HepG2 (cell line): ENCODE measurements around the gene CMIP. TPM values are rescaled to one million over a fixed set of nuclear protein-coding genes. Genes with fewer than 3 reads are reported as not detected.
A peak's percentile ranks its signal among the peaks of the same experiment; 100 is the strongest.

Experiments used
- DMTF1 ChIP-seq: sonication (generic); formaldehyde crosslinking; IDR thresholded peaks from 2 replicates; pipeline ENCODE4 v1.4.0; 2020; ENCODE audit warnings: mild to moderate bottlenecking, missing genetic modification reagents
- E2F2 ChIP-seq: sonication (generic); formaldehyde crosslinking; IDR thresholded peaks from 2 replicates; pipeline ENCODE4 v1.4.0; 2020; ENCODE audit warnings: missing genetic modification reagents, borderline replicate concordance
- NR2F6 ChIP-seq, 2 experiments: IDR thresholded peaks; 2 replicates each; pipeline ENCODE4 v1.6.1; 2016; ENCODE audit warnings: antibody characterized with exemption in 1 of 2, mild to moderate bottlenecking in 1 of 2
- TFDP1 ChIP-seq: IDR thresholded peaks from 2 replicates; pipeline ENCODE4 v1.6.1; 2016; ENCODE audit warnings: missing compliant biosample characterization, missing genetic modification reagents, borderline replicate concordance
- ZNF407 ChIP-seq: sonication (generic); formaldehyde crosslinking; IDR thresholded peaks from one replicate; pipeline ENCODE4 v1.5.1; 2020; ENCODE audit warnings: mild to moderate bottlenecking, missing genetic modification reagents; ENCODE audit errors: not compliant biosample characterization
- ZNF687 ChIP-seq: sonication (generic); formaldehyde crosslinking; IDR thresholded peaks from 2 replicates; pipeline ENCODE4 v1.5.1; 2020; ENCODE audit warnings: mild to moderate bottlenecking, missing genetic modification reagents, moderate library complexity
- ZNF773 ChIP-seq: sonication (generic); formaldehyde crosslinking; IDR thresholded peaks from 2 replicates; pipeline ENCODE4 v1.4.0; 2020; ENCODE audit warnings: missing genetic modification reagents, borderline replicate concordance
- ZNF780A ChIP-seq: sonication (generic); formaldehyde crosslinking; IDR thresholded peaks from 2 replicates; pipeline ENCODE4 v1.8.0; 2022; ENCODE audit warnings: mild to moderate bottlenecking, missing genetic modification reagents, moderate library complexity
- ZNF781 ChIP-seq: sonication (generic); formaldehyde crosslinking; IDR thresholded peaks from 2 replicates; pipeline ENCODE4 v1.5.1; 2020; ENCODE audit warnings: borderline replicate concordance, mild to moderate bottlenecking, missing genetic modification reagents; ENCODE audit errors: not compliant biosample characterization
- polyA plus RNA-seq, 8 experiments: library from polyadenylated mRNA; depleted of rRNA in 3 of 8; stranded (reverse) in 7 of 8; unstranded in 1 of 8; fragments of >200 nt; fragmentation: Illumina TruSeq in 4 of 8; extraction: Trizol in 4 of 8; gene quantifications; 2 replicates each; pipeline versions ENCODE4 v1.2.1 to v1.2.3, GENCODE V29; 2011 to 2016; ENCODE audit warnings: low read depth in 4 of 8, missing spikeins in 1 of 8, mixed read lengths in 1 of 8; ENCODE audit not compliant: insufficient read depth in 1 of 8
- total RNA-seq, 5 experiments: library from RNA; depleted of rRNA; stranded (reverse); fragments of >200 nt; fragmentation: Illumina TruSeq; extraction: Trizol; gene quantifications; 2 replicates each; pipeline ENCODE4 v1.2.3, GENCODE V29; 2016; ENCODE audit warnings: low read depth in 1 of 5

Gene CMIP
- total and polyA plus RNA-seq, 2 of the 13 experiments (the other 11 are each of a cell fraction or from before 2014, with no cell fraction given): 10.9 to 18.1 TPM

- TF ChIP-seq ZNF687 (CRISPR knock-in tag): peak; percentile 84
- no peak for TF ChIP-seq ZNF780A (CRISPR knock-in tag)
- TF ChIP-seq ZNF773: no peak
- TF ChIP-seq ZNF781 (CRISPR knock-in tag): no peak
- peak; percentile 52; the same call in 1 of the 2 replicates for TF ChIP-seq TFDP1 (CRISPR knock-in tag)
- no peak for TF ChIP-seq NR2F6 (IDR thresholded peaks at IDR 0.05)
- peak; percentile 12; the same call in 1 of the 2 replicates for TF ChIP-seq NR2F6 (CRISPR knock-in tag; IDR thresholded peaks at IDR 0.05)
- no peak; the same call in 1 of the 2 replicates for TF ChIP-seq E2F2
- TF ChIP-seq ZNF407: peak; percentile 39
- TF ChIP-seq DMTF1 (CRISPR knock-in tag): no peak
Observed at GRCh38 chr16:81431554-81432353, 12.9 kb upstream of the CMIP start (continued).
